ENCODE measurements around the gene SLC7A6OS.

Gene SLC7A6OS

DNA sequence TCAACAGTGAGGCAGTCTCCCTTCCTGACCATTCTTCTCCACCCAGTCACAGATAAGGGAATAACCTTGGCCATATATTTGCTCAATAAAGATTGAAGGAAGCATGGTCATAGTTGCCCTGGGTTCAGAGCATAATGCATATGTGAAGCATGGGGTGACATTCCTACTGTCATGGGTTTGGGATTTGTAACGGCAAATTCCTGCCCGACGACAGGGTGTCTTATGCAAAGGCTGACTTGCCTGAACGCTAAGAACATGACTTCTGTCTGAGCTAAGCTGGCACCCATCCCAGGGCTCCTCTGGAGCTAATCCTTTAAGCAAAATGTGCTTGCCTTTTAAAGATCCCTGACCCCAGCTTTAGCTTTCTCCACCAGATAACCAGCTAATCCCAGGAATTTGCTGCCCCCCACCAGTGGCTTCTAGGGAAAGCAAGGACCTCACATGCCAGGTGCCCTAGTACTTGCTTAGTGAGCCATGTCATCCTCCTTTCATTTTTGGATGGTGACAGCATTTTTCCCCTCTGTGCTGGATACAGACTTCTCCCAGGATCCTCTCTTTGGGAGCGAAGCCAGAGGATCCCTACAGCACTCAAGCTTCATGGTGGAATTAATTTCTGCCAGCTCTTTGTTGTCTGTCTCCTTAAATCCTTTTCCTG, 11.7 kb downstream of the SLC7A6OS start:
- TF ChIP-seq POLR2AphosphoS5 (IDR thresholded peaks at IDR 0.05; ENCODE audit: low read depth), result peak; percentile 56; the same call in 1 of the 2 replicates
- TF ChIP-seq, protein P1, sequence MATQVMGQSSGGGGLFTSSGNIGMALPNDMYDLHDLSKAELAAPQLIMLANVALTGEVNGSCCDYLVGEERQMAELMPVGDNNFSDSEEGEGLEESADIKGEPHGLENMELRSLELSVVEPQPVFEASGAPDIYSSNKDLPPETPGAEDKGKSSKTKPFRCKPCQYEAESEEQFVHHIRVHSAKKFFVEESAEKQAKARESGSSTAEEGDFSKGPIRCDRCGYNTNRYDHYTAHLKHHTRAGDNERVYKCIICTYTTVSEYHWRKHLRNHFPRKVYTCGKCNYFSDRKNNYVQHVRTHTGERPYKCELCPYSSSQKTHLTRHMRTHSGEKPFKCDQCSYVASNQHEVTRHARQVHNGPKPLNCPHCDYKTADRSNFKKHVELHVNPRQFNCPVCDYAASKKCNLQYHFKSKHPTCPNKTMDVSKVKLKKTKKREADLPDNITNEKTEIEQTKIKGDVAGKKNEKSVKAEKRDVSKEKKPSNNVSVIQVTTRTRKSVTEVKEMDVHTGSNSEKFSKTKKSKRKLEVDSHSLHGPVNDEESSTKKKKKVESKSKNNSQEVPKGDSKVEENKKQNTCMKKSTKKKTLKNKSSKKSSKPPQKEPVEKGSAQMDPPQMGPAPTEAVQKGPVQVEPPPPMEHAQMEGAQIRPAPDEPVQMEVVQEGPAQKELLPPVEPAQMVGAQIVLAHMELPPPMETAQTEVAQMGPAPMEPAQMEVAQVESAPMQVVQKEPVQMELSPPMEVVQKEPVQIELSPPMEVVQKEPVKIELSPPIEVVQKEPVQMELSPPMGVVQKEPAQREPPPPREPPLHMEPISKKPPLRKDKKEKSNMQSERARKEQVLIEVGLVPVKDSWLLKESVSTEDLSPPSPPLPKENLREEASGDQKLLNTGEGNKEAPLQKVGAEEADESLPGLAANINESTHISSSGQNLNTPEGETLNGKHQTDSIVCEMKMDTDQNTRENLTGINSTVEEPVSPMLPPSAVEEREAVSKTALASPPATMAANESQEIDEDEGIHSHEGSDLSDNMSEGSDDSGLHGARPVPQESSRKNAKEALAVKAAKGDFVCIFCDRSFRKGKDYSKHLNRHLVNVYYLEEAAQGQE (IDR thresholded peaks at IDR 0.05; ENCODE audit: insufficient replicate concordance, low read depth), result no peak
- Histone ChIP-seq H3K4me3 (replicated peaks; ENCODE audit: insufficient read depth, low read length) (no peak overlapping the region), H3K27ac (replicated peaks) (peak overlapping the region; percentile 35; the same call in 1 of the 2 replicates), H3K27me3 (ENCODE audit: insufficient read depth, poor library complexity, severe bottlenecking) (no peaks in the 10 kb centered on the region)
- no peak for DNase-seq (ENCODE audit: low read depth in 1 of 2, low spot score in 1 of 2)

DNA sequence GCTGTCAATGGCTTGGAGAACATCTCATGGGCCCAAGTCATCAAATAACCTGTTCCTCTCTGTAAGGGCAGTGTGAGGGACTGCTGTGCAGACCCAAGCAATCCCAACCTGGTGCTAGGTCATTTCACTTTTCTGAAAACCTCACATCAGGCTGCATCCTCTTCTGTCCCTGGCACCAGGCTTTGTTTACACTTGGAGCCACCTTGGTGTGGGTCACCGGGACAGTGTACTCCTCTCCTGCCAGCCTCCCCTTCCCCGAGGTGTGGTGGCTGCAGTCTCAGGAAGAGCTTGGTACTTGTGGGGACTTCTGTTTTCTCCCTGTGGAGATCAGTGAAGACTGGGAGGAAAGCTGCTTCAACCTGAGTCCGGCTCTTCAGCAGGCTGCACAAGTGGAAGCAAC, 12.4 kb downstream of the SLC7A6OS start:
- no peak for DNase-seq (ENCODE audit: low read depth in 1 of 2, low spot score in 1 of 2)
- no peak for TF ChIP-seq SPI1 (IDR thresholded peaks at IDR 0.05; ENCODE audit: borderline replicate concordance, low read depth)
- Histone ChIP-seq H3K4me3 (replicated peaks; ENCODE audit: insufficient read depth, low read length) (no peak overlapping the region), H3K27me3 (ENCODE audit: insufficient read depth, poor library complexity, severe bottlenecking) (no peaks in the 10 kb centered on the region), H3K27ac (replicated peaks) (no peak overlapping the region)

DNA sequence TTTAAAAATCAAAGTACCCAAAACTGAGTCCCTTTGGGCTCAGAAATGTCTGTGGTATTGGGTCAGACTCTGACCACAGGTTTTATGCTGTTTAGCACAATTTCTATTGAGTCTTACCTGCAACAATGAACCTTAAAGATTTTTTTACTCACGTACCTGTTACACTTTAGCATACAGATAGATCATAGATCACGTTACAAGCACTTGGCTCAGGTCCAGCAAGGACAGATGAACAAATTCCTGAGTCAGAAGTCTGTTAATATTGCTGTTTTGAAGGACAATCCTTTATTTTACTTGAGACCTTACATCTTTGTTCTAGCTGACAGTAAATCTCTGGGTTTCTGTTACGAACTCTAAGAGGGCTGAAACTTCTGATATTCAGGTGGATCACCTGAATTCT, 12.8 kb downstream of the SLC7A6OS start:
- Histone ChIP-seq H3K27ac (replicated peaks) (no peak overlapping the region), H3K4me3 (replicated peaks; ENCODE audit: insufficient read depth, low read length) (no peak overlapping the region), H3K27me3 (ENCODE audit: insufficient read depth, poor library complexity, severe bottlenecking) (no peaks in the 10 kb centered on the region)
- DNase-seq (ENCODE audit: low read depth in 1 of 2, low spot score in 1 of 2), result no peak
- TF ChIP-seq, protein P1 (IDR thresholded peaks at IDR 0.05; ENCODE audit: insufficient replicate concordance, low read depth), result no peak
- TF ChIP-seq SPI1 (IDR thresholded peaks at IDR 0.05; ENCODE audit: borderline replicate concordance, low read depth) (no peak), GABPA (IDR thresholded peaks at IDR 0.05; ENCODE audit: low read depth) (no peak), POLR2AphosphoS5 (IDR thresholded peaks at IDR 0.05; ENCODE audit: low read depth) (no peak)
- TF ChIP-seq, protein P2, sequence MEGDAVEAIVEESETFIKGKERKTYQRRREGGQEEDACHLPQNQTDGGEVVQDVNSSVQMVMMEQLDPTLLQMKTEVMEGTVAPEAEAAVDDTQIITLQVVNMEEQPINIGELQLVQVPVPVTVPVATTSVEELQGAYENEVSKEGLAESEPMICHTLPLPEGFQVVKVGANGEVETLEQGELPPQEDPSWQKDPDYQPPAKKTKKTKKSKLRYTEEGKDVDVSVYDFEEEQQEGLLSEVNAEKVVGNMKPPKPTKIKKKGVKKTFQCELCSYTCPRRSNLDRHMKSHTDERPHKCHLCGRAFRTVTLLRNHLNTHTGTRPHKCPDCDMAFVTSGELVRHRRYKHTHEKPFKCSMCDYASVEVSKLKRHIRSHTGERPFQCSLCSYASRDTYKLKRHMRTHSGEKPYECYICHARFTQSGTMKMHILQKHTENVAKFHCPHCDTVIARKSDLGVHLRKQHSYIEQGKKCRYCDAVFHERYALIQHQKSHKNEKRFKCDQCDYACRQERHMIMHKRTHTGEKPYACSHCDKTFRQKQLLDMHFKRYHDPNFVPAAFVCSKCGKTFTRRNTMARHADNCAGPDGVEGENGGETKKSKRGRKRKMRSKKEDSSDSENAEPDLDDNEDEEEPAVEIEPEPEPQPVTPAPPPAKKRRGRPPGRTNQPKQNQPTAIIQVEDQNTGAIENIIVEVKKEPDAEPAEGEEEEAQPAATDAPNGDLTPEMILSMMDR (IDR thresholded peaks at IDR 0.05; ENCODE audit: insufficient read depth, low read length), result no peak

DNA sequence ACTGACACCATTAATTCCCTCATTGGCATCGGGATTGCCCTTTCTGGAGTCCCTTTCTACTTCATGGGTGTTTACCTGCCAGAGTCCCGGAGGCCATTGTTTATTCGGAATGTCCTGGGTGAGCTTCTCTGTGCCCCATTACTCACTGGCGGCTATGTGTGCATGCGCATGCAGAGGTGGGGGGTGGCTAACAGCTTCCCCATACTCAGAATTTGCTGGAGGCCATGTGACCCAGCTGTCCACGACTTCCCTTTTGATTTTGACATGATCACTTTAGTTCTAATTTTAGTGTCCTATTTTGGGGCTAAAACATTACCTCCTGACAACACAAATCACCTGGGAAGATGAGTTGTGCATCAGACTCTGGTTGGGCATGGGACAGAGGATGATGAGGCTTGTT, 14.1 kb downstream of the SLC7A6OS start:
- TF ChIP-seq GABPA (IDR thresholded peaks at IDR 0.05; ENCODE audit: low read depth) (no peak), SPI1 (IDR thresholded peaks at IDR 0.05; ENCODE audit: borderline replicate concordance, low read depth) (peak; percentile 63; the same call in 1 of the 2 replicates), POLR2AphosphoS5 (IDR thresholded peaks at IDR 0.05; ENCODE audit: low read depth) (peak; percentile 25; the same call in 1 of the 2 replicates)
- TF ChIP-seq, protein P1 (IDR thresholded peaks at IDR 0.05; ENCODE audit: insufficient replicate concordance, low read depth), result no peak
- TF ChIP-seq, protein P2 (IDR thresholded peaks at IDR 0.05; ENCODE audit: insufficient read depth, low read length), result no peak
- peak in 1 of 2 experiments; percentile 77 for DNase-seq (ENCODE audit: low read depth in 1 of 2, low spot score in 1 of 2)
- Histone ChIP-seq H3K4me3 (replicated peaks; ENCODE audit: insufficient read depth, low read length) (no peak overlapping the region), H3K27me3 (ENCODE audit: insufficient read depth, poor library complexity, severe bottlenecking) (no peaks in the 10 kb centered on the region), H3K27ac (replicated peaks) (peak overlapping the region; percentile 35)
